Stimulated activated CD4-positive, alpha-beta T cell treated with anti-CD3 and anti-CD28 coated beads, Interleukin-2, amount 100 ng/mL, for 48 hours (primary cell): ENCODE measurements around the gene COX10.
A peak's percentile ranks its signal among the peaks of the same experiment; 100 is the strongest.
"Not testable (repeated sequence)": the region's sequence is repeated elsewhere in the genome, so short reads cannot be mapped to it uniquely, and the experiment has no call there.

Experiments used
- DNase-seq, 2 donors: peaks; one replicate each; pipeline ENCODE4 v3.0.0-alpha.2; 2020

Gene COX10

GRCh38 chr17:14069251-14070021 lies at the start of gene COX10:
Gene COX10, plus strand, starts transcription at chr17:14069504. Its CDS starts 102 bp downstream, at chr17:14069606.
- peak; percentile 78 to 83 for DNase-seq

GRCh38 chr17:14021651-14022294 lies 47.5 kb upstream of the COX10 start:
- DNase-seq = not testable (repeated sequence)

GRCh38 chr17:14029755-14030154 lies 39.5 kb upstream of the COX10 start:
- not testable (repeated sequence) for DNase-seq

GRCh38 chr17:14032234-14032633 lies 37.1 kb upstream of the COX10 start:
- no peak for DNase-seq

- no peak for DNase-seq
Observed at GRCh38 chr17:14033166-14033565, 36.1 kb upstream of the COX10 start.

GRCh38 chr17:14037453-14037852 lies 31.9 kb upstream of the COX10 start:
- no peak for DNase-seq

GRCh38 chr17:14038206-14038605 lies 31.1 kb upstream of the COX10 start:
- DNase-seq = no peak

GRCh38 chr17:14042411-14042810 lies 26.9 kb upstream of the COX10 start:
- no peak for DNase-seq

GRCh38 chr17:14044702-14045101 lies 24.6 kb upstream of the COX10 start:
- no peak for DNase-seq

GRCh38 chr17:14046978-14047377 lies 22.3 kb upstream of the COX10 start:
- no peak for DNase-seq

GRCh38 chr17:14047591-14047990 lies 21.7 kb upstream of the COX10 start:
- DNase-seq = no peak

GRCh38 chr17:14048169-14048568 lies 21.1 kb upstream of the COX10 start:
- DNase-seq = no peak

- DNase-seq = no peak
Observed at GRCh38 chr17:14050616-14051015, 18.7 kb upstream of the COX10 start.

- no peak for DNase-seq
Observed at GRCh38 chr17:14051692-14052091, 17.6 kb upstream of the COX10 start.

- DNase-seq = no peak
Observed at GRCh38 chr17:14052886-14053615, 16.3 kb upstream of the COX10 start.

GRCh38 chr17:14057591-14057990 lies 11.7 kb upstream of the COX10 start:
- no peak for DNase-seq

- no peak for DNase-seq
Observed at GRCh38 chr17:14058051-14058450, 11.3 kb upstream of the COX10 start.

GRCh38 chr17:14060706-14061105 lies 8.6 kb upstream of the COX10 start:
- DNase-seq = no peak

- DNase-seq = no peak
Observed at GRCh38 chr17:14061666-14062560, 7.4 kb upstream of the COX10 start.

GRCh38 chr17:14067347-14067746 lies 2.0 kb upstream of the COX10 start:
- DNase-seq = no peak

- DNase-seq = no peak
Observed at GRCh38 chr17:14068542-14069250, 608 bp upstream of the COX10 start.

- DNase-seq = no peak
Observed at GRCh38 chr17:14070344-14070984, 1.2 kb downstream of the COX10 start.
